Stimulated activated CD4-positive, alpha-beta T cell treated with anti-CD3 and anti-CD28 coated beads, Interleukin-4, amount 100 ng/mL, for 48 hours (primary cell): ENCODE data around the gene SPTLC1.
"Not testable (repeated sequence)": the region's sequence is repeated elsewhere in the genome, so short reads cannot be mapped to it uniquely, and the experiment has no call there.

ENCODE experiments used
- DNase-seq, 2 donors: peaks; one replicate each; pipeline ENCODE4 v3.0.0-alpha.2; 2020; ENCODE audit warnings: low read depth in 2 of 2

Gene SPTLC1

GRCh38 chr9:92140754-92141143, 25.5 kb upstream of the SPTLC1 start:
- no peak for DNase-seq

GRCh38 chr9:92140074-92140753, 25.0 kb upstream of the SPTLC1 start:
- DNase-seq, result peak; percentile 61 to 67

GRCh38 chr9:92138960-92139540, 23.8 kb upstream of the SPTLC1 start:
- not testable (repeated sequence) for DNase-seq

GRCh38 chr9:92138157-92138959, 23.1 kb upstream of the SPTLC1 start:
- peak; percentile 69 to 84 for DNase-seq

- no peak for DNase-seq
These were observed 21.1 kb upstream of the SPTLC1 start for GRCh38 chr9:92136184-92136858.

GRCh38 chr9:92135576-92135975, 20.4 kb upstream of the SPTLC1 start:
- no peak for DNase-seq

- peak; percentile 68 to 79 for DNase-seq
These were observed 18.9 kb upstream of the SPTLC1 start for GRCh38 chr9:92133949-92134604.

GRCh38 chr9:92132913-92133312, 17.7 kb upstream of the SPTLC1 start:
- DNase-seq, result not testable (repeated sequence)

- no peak for DNase-seq
These were observed 17.3 kb upstream of the SPTLC1 start for GRCh38 chr9:92132501-92132900.

GRCh38 chr9:92122800-92123199, 7.6 kb upstream of the SPTLC1 start:
- no peak for DNase-seq

- DNase-seq, result no peak
These were observed 6.8 kb upstream of the SPTLC1 start for GRCh38 chr9:92122061-92122460.

GRCh38 chr9:92121265-92121664, 6.1 kb upstream of the SPTLC1 start:
- DNase-seq, result no peak

- no peak for DNase-seq
These were observed 4.9 kb upstream of the SPTLC1 start for GRCh38 chr9:92120138-92120537.

- DNase-seq, result no peak
These were observed 4.4 kb upstream of the SPTLC1 start for GRCh38 chr9:92119586-92119985.

- no peak for DNase-seq
These were observed 7.1 kb downstream of the SPTLC1 start for GRCh38 chr9:92108122-92108521.

- DNase-seq, result not testable (repeated sequence)
These were observed 9.6 kb downstream of the SPTLC1 start for GRCh38 chr9:92105446-92106225.

- not testable (repeated sequence) for DNase-seq
These were observed 11.6 kb downstream of the SPTLC1 start for GRCh38 chr9:92103601-92104000.

GRCh38 chr9:92100237-92100911, 14.8 kb downstream of the SPTLC1 start:
- no peak for DNase-seq

GRCh38 chr9:92098638-92099037, 16.6 kb downstream of the SPTLC1 start:
- no peak for DNase-seq

GRCh38 chr9:92097997-92098482, 17.2 kb downstream of the SPTLC1 start:
- peak; percentile 12 to 42 for DNase-seq
